Thymus (tissue), 11 donors: ENCODE measurements around the gene ZNF750. TPM values are rescaled to one million over a fixed set of nuclear protein-coding genes. Genes with fewer than 3 reads are reported as not detected.

Source experiments
- DNase-seq, 9 donors: peaks; one replicate each; pipeline ENCODE4 v3.0.0-alpha.2; 2013; ENCODE audit warnings: low spot score in 9 of 9, low read depth in 6 of 9, missing footprints in 1 of 9
- H3K27ac ChIP-seq, 2 donors: one replicate each; pipeline ENCODE4 v1.5.1; 2013; ENCODE audit warnings: control low read depth in 1 of 2, low read depth in 1 of 2, low read length in 1 of 2, mild to moderate bottlenecking in 1 of 2, moderate library complexity in 1 of 2
- H3K27me3 ChIP-seq, 2 donors: one replicate each; pipeline ENCODE4 v1.5.1; 2013; ENCODE audit warnings: low read length in 1 of 2; ENCODE audit not compliant: control insufficient read depth in 2 of 2, insufficient read depth in 1 of 2
- H3K36me3 ChIP-seq, 2 donors: one replicate each; pipeline ENCODE4 v1.5.1; 2013; ENCODE audit warnings: low read length in 1 of 2, mild to moderate bottlenecking in 1 of 2, moderate library complexity in 1 of 2; ENCODE audit not compliant: control insufficient read depth in 2 of 2, insufficient read depth in 2 of 2
- H3K4me1 ChIP-seq, 2 donors: one replicate each; pipeline ENCODE4 v1.5.1; 2013; ENCODE audit warnings: low read length in 2 of 2; ENCODE audit not compliant: control insufficient read depth in 2 of 2, insufficient read depth in 2 of 2
- H3K4me3 ChIP-seq, 2 donors: one replicate each; pipeline ENCODE4 v1.5.1; 2013; ENCODE audit warnings: low read length in 2 of 2, control low read depth in 1 of 2, mild to moderate bottlenecking in 1 of 2
- H3K9me3 ChIP-seq, 2 donors: one replicate each; pipeline ENCODE4 v1.5.1; 2013; ENCODE audit warnings: low read length in 1 of 2, mild to moderate bottlenecking in 1 of 2; ENCODE audit not compliant: control insufficient read depth in 2 of 2, insufficient read depth in 1 of 2
- WGBS: extraction: QIAGEN DNeasy Blood & Tissue Kit; methylation state at CpG from one replicate; pipeline ENCODE4 v1.1.7; 2013; 5-methylcytosine and 5-hydroxymethylcytosine counted together
- polyA plus RNA-seq: library from polyadenylated mRNA; stranded (reverse); fragments of 200-250 nt; gene quantifications from one replicate; pipeline ENCODE4 v1.2.3, GENCODE V29; 2013
- total RNA-seq: library from RNA; stranded (reverse); fragments of 120-200 nt; gene quantifications from one replicate; pipeline ENCODE4 v1.2.4, GENCODE V29; 2013
- donor health status: healthy.

ZNF750 gene
- total and polyA plus RNA-seq, 2 donors = 3.9 to 4.1 TPM

DNA sequence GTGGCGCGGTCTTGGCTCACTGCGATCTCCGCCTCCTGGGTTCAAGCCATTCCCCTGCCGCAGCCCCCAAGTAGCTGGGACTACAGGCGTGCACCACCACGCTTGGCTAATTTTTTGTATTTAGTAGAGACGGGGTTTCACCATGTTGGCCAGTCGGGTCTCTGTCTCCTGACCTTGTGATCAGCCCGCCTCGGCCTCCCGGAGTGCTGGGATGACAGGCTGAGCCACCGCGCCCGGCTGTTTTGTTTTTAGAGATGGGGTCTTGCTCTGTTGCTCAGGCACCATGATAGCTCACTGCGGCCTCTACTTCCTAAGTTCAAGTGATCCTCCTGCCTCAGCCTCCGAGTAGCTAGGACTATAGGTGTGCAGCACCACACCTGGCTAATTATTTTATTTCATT is 27.2 kb downstream of the ZNF750 start:
- Histone ChIP-seq H3K9me3 (peaks cover 0 to 3% of the 10 kb centered on the region in 2 donors), H3K27me3 (no peaks in the 10 kb centered on the region), H3K4me3 (no peak overlapping the region), H3K4me1 (peaks cover 0 to 30% of the 10 kb centered on the region in 2 donors), H3K36me3 (peaks cover 44 to 45% of the 10 kb centered on the region in 2 donors), H3K27ac (no peak overlapping the region)
- 97% methylated on average over 17 of the region's 17 CpGs for WGBS
- no peak for DNase-seq

GRCh38 chr17:82812058-82812457 is 27.8 kb downstream of the ZNF750 start:
- WGBS = 91% methylated on average over 15 of the region's 15 CpGs
- H3K36me3 ChIP-seq = peaks cover 47 to 48% of the 10 kb centered on the region in 2 donors
- no peaks in the 10 kb centered on the region for H3K27me3 ChIP-seq
- H3K4me3 ChIP-seq = no peak overlapping the region
- no peak overlapping the region for H3K27ac ChIP-seq
- no peak for DNase-seq
- H3K9me3 ChIP-seq = peaks cover 0 to 3% of the 10 kb centered on the region in 2 donors
- peaks cover 0 to 30% of the 10 kb centered on the region in 2 donors for H3K4me1 ChIP-seq

- H3K27ac ChIP-seq = peak overlapping the region in 1 of 2 donors; percentile 73
- no peaks in the 10 kb centered on the region for H3K27me3 ChIP-seq
- H3K9me3 ChIP-seq = peaks cover 0 to 6% of the 10 kb centered on the region in 2 donors
- no peak for DNase-seq
- H3K4me3 ChIP-seq = no peak overlapping the region
- WGBS = 95% methylated on average over 22 of the region's 22 CpGs
- H3K36me3 ChIP-seq = peaks cover 49 to 53% of the 10 kb centered on the region in 2 donors
- peaks cover 0 to 30% of the 10 kb centered on the region in 2 donors for H3K4me1 ChIP-seq
Measured at GRCh38 chr17:82810644-82811430, 29.0 kb downstream of the ZNF750 start.

GRCh38 chr17:82808921-82809905 is 30.6 kb downstream of the ZNF750 start:
- 96% methylated on average over 35 of the region's 35 CpGs for WGBS
- DNase-seq = no peak

GRCh38 chr17:82808006-82808405 is 31.8 kb downstream of the ZNF750 start:
- H3K36me3 ChIP-seq = peaks cover 46 to 48% of the 10 kb centered on the region in 2 donors
- 97% methylated on average over 8 of the region's 8 CpGs for WGBS
- DNase-seq = no peak

More at GRCh38 chr17:82808921-82809905, 30.6 kb downstream of the ZNF750 start:
- peaks cover 0 to 41% of the 10 kb centered on the region in 2 donors for H3K4me1 ChIP-seq
- peaks cover 46 to 48% of the 10 kb centered on the region in 2 donors for H3K36me3 ChIP-seq
- no peaks in the 10 kb centered on the region for H3K27me3 ChIP-seq
- H3K27ac ChIP-seq = peak overlapping the region in 1 of 2 donors; percentile 11
- no peak overlapping the region for H3K4me3 ChIP-seq
- H3K9me3 ChIP-seq = peaks cover 0 to 6% of the 10 kb centered on the region in 2 donors

GRCh38 chr17:82807562-82807961 is 32.3 kb downstream of the ZNF750 start:
- peaks cover 0 to 6% of the 10 kb centered on the region in 2 donors for H3K9me3 ChIP-seq
- H3K4me1 ChIP-seq = peaks cover 0 to 43% of the 10 kb centered on the region in 2 donors
- no peak for DNase-seq
- no peaks in the 10 kb centered on the region for H3K27me3 ChIP-seq
- WGBS = 99% methylated on average over 21 of the region's 21 CpGs
- no peak overlapping the region for H3K27ac ChIP-seq
- peaks cover 44 to 46% of the 10 kb centered on the region in 2 donors for H3K36me3 ChIP-seq
- no peak overlapping the region for H3K4me3 ChIP-seq

More at GRCh38 chr17:82808006-82808405, 31.8 kb downstream of the ZNF750 start:
- Histone ChIP-seq H3K27ac (no peak overlapping the region), H3K4me3 (no peak overlapping the region), H3K4me1 (peaks cover 0 to 46% of the 10 kb centered on the region in 2 donors), H3K27me3 (no peaks in the 10 kb centered on the region), H3K9me3 (peaks cover 0 to 6% of the 10 kb centered on the region in 2 donors)

DNA sequence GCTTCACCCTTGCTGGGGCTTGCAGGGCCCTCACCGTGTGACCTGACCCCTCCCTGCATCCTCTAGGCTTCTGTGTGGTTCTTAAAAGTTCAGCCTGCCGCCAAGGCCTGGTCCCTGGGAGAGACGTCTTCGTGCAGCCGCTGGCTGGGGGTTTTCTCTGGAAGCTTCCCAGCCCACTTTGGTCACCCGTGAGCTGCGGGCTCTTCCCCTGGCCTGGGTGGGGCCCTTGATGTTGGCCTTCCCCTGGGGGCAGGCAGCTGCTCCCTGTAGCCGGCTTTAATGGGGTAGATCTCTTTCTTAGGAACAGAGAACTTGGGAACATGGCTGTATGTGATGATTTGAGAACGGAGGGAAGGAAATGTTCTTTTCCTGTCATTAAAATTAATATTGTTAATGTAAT is 32.7 kb downstream of the ZNF750 start:
- Histone ChIP-seq H3K27me3 (no peaks in the 10 kb centered on the region), H3K27ac (no peak overlapping the region)

DNA sequence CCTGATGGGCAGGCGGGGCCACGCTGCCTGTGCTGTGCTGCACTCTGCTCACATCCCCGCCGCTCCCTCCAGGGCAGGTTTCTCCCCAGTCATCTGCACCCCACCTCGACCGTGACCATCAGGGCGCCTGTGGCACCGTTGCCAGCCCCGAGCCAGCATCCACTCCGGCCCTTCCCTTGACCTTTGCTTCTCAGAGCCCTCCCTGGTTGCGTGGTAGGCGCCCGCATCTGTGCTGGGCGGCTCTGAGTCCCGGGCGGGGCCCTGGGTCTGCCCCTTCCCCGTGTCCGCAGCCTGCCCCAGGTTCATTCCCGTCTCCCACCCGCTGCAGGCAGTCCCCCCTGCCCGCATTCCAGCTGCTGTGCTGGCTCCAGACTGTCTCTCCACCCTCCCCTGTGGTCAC is 33.2 kb downstream of the ZNF750 start:
- WGBS = 97% methylated on average over 21 of the region's 21 CpGs
- Histone ChIP-seq H3K27ac (no peak overlapping the region), H3K9me3 (peaks cover 0 to 8% of the 10 kb centered on the region in 2 donors), H3K4me3 (no peak overlapping the region), H3K27me3 (no peaks in the 10 kb centered on the region), H3K4me1 (peaks cover 0 to 40% of the 10 kb centered on the region in 2 donors), H3K36me3 (peaks cover 40 to 43% of the 10 kb centered on the region in 2 donors)
- no peak for DNase-seq

More for the DNA sequence above, 32.7 kb downstream of the ZNF750 start:
- no peak for DNase-seq
- peaks cover 0 to 6% of the 10 kb centered on the region in 2 donors for H3K9me3 ChIP-seq
- WGBS = 96% methylated on average over 9 of the region's 9 CpGs
- peaks cover 0 to 44% of the 10 kb centered on the region in 2 donors for H3K4me1 ChIP-seq
- no peak overlapping the region for H3K4me3 ChIP-seq
- H3K36me3 ChIP-seq = peaks cover 41 to 45% of the 10 kb centered on the region in 2 donors
